ENCODE data around the gene TBXAS1.

The TBXAS1 gene

GRCh38 chr7:139990142-139990535 lies 161.1 kb downstream of the TBXAS1 start:
- TF ChIP-seq CTCF (IDR thresholded peaks at IDR 0.05; ENCODE audit: low read depth, low read length), result no peak
- no peak for DNase-seq (ENCODE audit: extremely low read depth, low read depth)

GRCh38 chr7:139990571-139991268 lies 161.7 kb downstream of the TBXAS1 start:
- no peak for DNase-seq (ENCODE audit: extremely low read depth, low read depth)
- no peak for TF ChIP-seq CTCF (IDR thresholded peaks at IDR 0.05; ENCODE audit: low read depth, low read length)

GRCh38 chr7:139991269-139991666 lies 162.2 kb downstream of the TBXAS1 start:
- no peak for TF ChIP-seq CTCF (IDR thresholded peaks at IDR 0.05; ENCODE audit: low read depth, low read length)
- no peak for DNase-seq (ENCODE audit: extremely low read depth, low read depth)

- no peak for TF ChIP-seq CTCF (IDR thresholded peaks at IDR 0.05; ENCODE audit: low read depth, low read length)
- DNase-seq (ENCODE audit: extremely low read depth, low read depth), result no peak
These were observed 162.8 kb downstream of the TBXAS1 start for GRCh38 chr7:139991911-139992310.

- no peak for DNase-seq (ENCODE audit: extremely low read depth, low read depth)
- no peak for TF ChIP-seq CTCF (IDR thresholded peaks at IDR 0.05; ENCODE audit: low read depth, low read length)
These were observed 163.4 kb downstream of the TBXAS1 start for GRCh38 chr7:139992353-139993044.

GRCh38 chr7:139993169-139993568 lies 164.1 kb downstream of the TBXAS1 start:
- TF ChIP-seq CTCF (IDR thresholded peaks at IDR 0.05; ENCODE audit: low read depth, low read length), result no peak
- DNase-seq (ENCODE audit: extremely low read depth, low read depth), result no peak

- DNase-seq (ENCODE audit: extremely low read depth, low read depth), result no peak
- TF ChIP-seq CTCF (IDR thresholded peaks at IDR 0.05; ENCODE audit: low read depth, low read length), result no peak
These were observed 164.5 kb downstream of the TBXAS1 start for GRCh38 chr7:139993592-139993991.
